HG03520 (cell line): ENCODE measurements around the gene FKBP4.

Source experiments
- ATAC-seq: cut with Tn5 transposase; IDR thresholded peaks from one replicate; pipeline ENCODE4 v1.9.1; 2021; ENCODE audit warnings: mild to moderate bottlenecking, moderate library complexity; ENCODE audit not compliant: unreplicated experiment

The FKBP4 gene

GRCh38 chr12:2776129-2776806 lies 18.5 kb upstream of the FKBP4 start:
- ATAC-seq = no peak

DNA sequence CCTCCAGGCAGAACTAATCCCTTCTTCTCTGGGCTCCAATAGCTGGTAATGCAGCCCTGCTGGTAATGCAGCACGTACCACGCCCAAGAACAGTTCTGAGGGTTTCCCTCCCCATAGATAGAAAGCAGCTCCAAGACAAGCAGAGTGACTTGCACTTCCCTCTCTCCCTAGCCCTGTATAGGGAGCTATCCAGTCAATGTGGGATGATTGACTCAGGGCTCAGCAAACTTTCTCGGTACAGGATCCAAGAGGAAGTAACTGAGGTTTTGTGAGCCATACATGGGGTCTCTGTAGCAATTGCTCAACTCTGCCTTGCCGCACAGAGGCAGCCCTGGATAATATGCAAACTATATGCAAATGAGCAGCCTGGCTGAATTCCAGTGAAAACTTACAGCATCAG lies 15.5 kb upstream of the FKBP4 start:
- ATAC-seq = no peak

GRCh38 chr12:2783936-2784600 lies 10.7 kb upstream of the FKBP4 start:
- ATAC-seq = no peak

GRCh38 chr12:2785017-2785416 lies 9.8 kb upstream of the FKBP4 start:
- ATAC-seq = no peak

GRCh38 chr12:2791089-2791488 lies 3.7 kb upstream of the FKBP4 start:
- ATAC-seq = no peak

DNA sequence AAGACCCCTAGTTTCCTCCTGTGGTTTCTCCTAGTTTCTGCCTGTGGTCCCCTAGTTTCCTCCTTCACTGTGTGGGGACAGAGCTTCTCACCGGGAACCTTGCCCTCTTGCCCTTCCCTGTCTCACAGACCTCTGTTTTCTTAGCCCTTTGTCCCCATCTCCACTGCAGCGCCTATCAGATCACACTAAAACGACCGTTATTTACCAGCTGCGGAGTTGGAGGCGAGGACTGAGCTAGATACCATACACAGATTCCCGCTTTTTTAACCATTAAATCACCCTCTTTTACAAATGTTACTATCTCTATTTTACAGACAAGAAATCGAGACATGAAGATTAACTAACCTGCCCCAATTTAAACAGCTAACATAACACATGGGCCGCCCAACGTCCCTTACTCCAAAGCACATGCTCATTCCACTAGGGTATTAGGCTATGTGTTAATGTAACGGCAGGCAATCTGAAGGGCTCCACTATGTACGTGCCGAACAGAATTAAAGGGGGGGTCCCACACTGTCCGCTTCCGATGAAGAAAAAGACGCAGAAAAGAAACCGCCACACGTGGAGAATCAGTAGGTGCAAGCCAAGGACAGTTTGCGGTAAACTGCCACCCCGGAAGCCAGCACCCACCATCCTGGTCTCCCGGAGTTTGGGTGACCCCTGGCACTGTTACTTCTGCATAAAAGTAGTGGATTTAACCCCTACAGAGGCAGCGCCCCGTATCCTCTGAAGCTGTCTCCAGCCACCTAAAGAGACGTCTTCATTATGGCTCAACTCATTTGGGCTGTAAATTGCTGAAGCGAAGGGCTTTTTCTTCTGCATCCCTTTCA lies 1.9 kb upstream of the FKBP4 start:
- ATAC-seq = no peak

- ATAC-seq = no peak
Measured at GRCh38 chr12:2793561-2793960, 1.2 kb upstream of the FKBP4 start.

- ATAC-seq = no peak
Measured at GRCh38 chr12:2794191-2794735, 507 bp upstream of the FKBP4 start.

DNA sequence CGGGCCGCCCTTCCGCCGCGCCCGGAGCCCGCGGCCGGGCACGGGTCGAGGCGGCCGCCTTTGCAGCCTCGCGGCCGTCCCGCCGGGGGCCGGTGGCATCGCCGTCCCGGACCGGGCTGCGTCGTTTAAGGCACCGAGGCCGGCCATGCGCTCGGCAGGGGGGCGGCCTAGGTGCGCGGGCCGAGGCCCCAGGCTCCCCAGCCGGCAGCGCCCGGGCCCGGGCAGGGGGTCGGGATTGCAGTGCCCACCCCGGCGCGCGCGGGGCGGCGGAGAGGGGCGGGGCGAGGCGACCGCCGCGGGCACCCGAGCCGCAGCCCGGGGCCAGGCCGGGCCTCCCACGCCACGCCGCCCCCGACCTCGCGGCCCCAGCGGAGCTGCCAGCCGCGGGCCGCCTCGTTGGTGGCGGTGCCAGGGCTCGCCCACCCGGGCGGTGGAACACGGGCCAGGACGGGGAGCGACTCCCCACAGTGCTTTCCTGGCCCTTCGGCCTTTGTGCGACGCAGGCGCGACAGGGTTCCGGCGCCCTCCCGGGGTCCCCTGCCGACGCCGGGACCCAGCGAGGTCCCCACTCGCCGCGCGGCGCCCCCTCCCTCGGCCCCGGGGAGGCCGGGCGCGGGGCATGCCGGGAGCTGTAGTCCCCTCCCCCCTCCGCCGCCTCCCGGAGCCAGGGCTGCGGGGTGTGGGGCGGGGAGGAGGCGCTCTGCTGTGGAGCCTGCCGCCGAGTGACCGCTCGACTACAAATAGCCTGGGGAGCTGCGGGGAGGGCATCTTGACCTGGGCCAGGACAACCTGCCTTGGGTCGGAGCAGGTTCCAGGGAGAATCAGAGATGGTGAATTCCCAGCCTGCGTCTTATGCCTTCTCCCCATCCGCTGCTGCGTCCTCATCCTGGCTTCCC lies 769 bp downstream of the FKBP4 start:
- ATAC-seq = peak; percentile 54

- ATAC-seq = peak; percentile 7
Measured at GRCh38 chr12:2796187-2796666, 1.5 kb downstream of the FKBP4 start.

- ATAC-seq = no peak
Measured at GRCh38 chr12:2797721-2798418, 3.1 kb downstream of the FKBP4 start.

DNA sequence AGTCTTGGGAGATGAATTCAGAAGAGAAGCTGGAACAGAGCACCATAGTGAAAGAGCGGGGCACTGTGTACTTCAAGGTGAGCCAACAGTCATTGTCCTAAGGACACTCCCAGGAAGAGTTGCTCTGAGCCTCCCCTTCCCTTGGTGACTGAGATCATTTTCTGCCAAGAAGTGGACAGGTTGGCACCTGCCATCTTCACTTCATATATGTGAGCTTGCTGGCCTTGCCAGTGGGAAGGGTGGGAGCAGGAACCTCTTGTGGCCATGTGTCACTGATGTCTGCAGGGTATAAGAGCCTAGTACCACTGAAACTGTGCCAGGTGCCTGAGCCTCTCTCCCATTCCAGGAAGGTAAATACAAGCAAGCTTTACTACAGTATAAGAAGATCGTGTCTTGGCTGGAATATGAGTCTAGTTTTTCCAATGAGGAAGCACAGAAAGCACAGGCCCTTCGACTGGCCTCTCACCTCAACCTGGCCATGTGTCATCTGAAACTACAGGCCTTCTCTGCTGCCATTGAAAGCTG lies 5.3 kb downstream of the FKBP4 start:
- no peak for ATAC-seq

DNA sequence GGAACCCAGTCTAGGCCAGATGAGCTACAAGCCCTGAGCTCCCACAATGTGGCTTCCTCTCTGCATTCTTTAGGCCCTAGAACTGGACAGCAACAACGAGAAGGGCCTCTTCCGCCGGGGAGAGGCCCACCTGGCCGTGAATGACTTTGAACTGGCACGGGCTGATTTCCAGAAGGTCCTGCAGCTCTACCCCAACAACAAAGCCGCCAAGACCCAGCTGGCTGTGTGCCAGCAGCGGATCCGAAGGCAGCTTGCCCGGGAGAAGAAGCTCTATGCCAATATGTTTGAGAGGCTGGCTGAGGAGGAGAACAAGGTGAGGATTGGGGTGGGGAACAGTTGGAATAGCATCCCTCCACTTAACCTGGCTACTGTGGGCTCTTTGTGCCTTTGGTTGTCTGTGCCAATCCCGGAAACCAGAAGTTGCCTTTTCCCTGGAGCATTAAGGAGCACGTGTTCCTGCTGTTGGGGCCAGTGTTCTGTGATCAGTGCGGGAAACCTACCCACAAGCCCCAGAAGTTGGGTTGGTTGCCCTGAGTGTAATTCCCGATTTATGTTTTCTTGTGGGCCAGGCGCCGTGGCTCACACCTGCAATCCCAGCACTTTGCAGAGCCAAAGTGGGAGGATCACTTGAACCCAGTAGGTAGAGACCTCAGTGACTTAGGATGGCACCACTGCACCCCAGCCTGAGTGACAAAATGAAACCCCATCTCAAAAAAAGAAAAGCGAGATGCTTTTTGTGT lies 6.4 kb downstream of the FKBP4 start:
- no peak for ATAC-seq

DNA sequence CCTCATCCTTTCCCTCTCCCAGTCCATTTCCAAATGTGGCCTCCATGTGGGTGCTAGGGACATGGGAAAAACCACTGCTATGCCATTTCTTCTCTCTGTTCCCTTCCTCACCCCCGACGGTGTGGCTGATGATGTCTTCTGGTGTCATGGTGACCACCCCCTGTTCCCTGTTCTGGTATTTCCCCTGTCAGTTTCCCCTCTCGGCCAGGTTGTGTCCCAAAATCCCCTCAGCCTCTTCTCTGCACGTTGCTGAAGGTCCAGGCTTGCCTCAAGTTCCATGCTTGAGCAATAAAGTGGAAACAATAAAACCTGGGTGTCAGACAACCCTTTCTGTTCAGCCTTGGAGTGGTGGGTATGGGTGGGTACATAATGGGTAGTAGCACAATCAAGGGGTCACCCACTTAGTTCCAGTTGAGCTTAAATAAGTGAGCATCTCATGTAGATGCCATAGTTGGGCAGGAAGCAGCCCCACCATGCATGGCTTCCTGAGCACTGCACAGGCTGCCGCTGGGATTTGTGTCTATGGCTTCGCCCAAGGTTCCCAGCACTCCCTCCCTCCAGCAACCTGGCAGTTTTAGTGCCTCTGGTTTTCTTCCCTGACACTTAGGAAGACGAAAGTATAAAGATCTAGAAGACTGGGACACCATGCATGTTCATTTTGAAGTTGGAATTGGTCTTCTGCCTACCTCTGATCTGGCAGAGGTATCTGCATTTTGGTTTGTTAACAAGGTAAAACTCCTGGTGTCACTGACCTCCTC lies 9.0 kb downstream of the FKBP4 start:
- ATAC-seq = no peak

GRCh38 chr12:2804393-2805142 lies 9.8 kb downstream of the FKBP4 start:
- ATAC-seq = no peak

GRCh38 chr12:2805143-2805520 lies 10.4 kb downstream of the FKBP4 start:
- ATAC-seq = no peak

- no peak for ATAC-seq
Measured at GRCh38 chr12:2806700-2807099, 11.9 kb downstream of the FKBP4 start.

DNA sequence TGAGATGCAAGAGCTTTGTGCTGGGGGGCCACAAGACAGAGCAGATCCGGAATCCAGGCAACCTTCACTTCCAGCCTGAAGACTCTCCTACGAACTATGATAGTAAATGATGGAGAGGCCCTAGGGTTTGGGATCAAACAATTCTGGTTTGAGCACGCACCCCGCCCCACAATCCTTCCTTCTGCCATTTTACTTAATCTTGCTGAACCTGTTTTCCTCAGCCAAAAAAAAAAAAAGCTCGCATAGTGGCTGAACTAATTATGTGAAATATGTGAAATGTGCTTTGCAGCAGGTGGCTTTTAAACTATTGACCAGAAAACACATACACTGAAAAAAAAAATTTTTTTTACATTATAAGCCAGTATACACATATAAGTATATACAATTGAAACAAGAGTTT lies 17.0 kb downstream of the FKBP4 start:
- no peak for ATAC-seq
